Measurements from ENCODE around the gene ATP2B2. TPM values are rescaled to one million over a fixed set of nuclear protein-coding genes. Genes with fewer than 3 reads are reported as not detected.

Gene ATP2B2
- total RNA-seq, 1 donor from 2014 or later, result not detected

- H3K36me3 Mint-ChIP-seq, result no peaks in the 10 kb centered on the region
- H3K27ac Mint-ChIP-seq, result no peak overlapping the region
- H3K4me3 Mint-ChIP-seq, result no peak overlapping the region
- TF ChIP-seq CTCF (IDR thresholded peaks at IDR 0.05; ENCODE audit: unreplicated experiment), result no peak
- no peaks in the 10 kb centered on the region for H3K9me3 Mint-ChIP-seq
- H3K4me1 Mint-ChIP-seq, result no peaks in the 10 kb centered on the region
- peaks cover 7% of the 10 kb centered on the region for H3K27me3 Mint-ChIP-seq (ENCODE audit: low read depth)
- DNase-seq (ENCODE audit: low spot score in 2 of 2, unreplicated experiment in 2 of 2), result no peak
Observed at GRCh38 chr3:10401990-10402761, 103.2 kb downstream of the ATP2B2 start.

GRCh38 chr3:10400749-10401495 is 104.5 kb downstream of the ATP2B2 start:
- Mint-ChIP-seq H3K27ac (no peak overlapping the region), H3K27me3 (ENCODE audit: low read depth) (peaks cover 12% of the 10 kb centered on the region), H3K4me3 (no peak overlapping the region), H3K9me3 (no peaks in the 10 kb centered on the region), H3K36me3 (no peaks in the 10 kb centered on the region), H3K4me1 (no peaks in the 10 kb centered on the region)
- no peak for DNase-seq (ENCODE audit: low spot score in 2 of 2, unreplicated experiment in 2 of 2)
- no peak for TF ChIP-seq CTCF (IDR thresholded peaks at IDR 0.05; ENCODE audit: unreplicated experiment)

- Mint-ChIP-seq H3K4me3 (no peak overlapping the region), H3K27ac (no peak overlapping the region), H3K9me3 (no peaks in the 10 kb centered on the region)
Observed at GRCh38 chr3:10400050-10400748, 105.2 kb downstream of the ATP2B2 start.

GRCh38 chr3:10399634-10400033 is 105.8 kb downstream of the ATP2B2 start:
- no peaks in the 10 kb centered on the region for H3K4me1 Mint-ChIP-seq
- no peak overlapping the region for H3K27ac Mint-ChIP-seq
- no peaks in the 10 kb centered on the region for H3K9me3 Mint-ChIP-seq
- DNase-seq (ENCODE audit: low spot score in 2 of 2, unreplicated experiment in 2 of 2), result no peak
- H3K27me3 Mint-ChIP-seq (ENCODE audit: low read depth), result peaks cover 18% of the 10 kb centered on the region
- H3K36me3 Mint-ChIP-seq, result no peaks in the 10 kb centered on the region
- no peak overlapping the region for H3K4me3 Mint-ChIP-seq
- TF ChIP-seq CTCF (IDR thresholded peaks at IDR 0.05; ENCODE audit: unreplicated experiment), result no peak

More at GRCh38 chr3:10400050-10400748, 105.2 kb downstream of the ATP2B2 start:
- peaks cover 15% of the 10 kb centered on the region for H3K27me3 Mint-ChIP-seq (ENCODE audit: low read depth)
- TF ChIP-seq CTCF (IDR thresholded peaks at IDR 0.05; ENCODE audit: unreplicated experiment), result no peak
- no peaks in the 10 kb centered on the region for H3K36me3 Mint-ChIP-seq
- DNase-seq (ENCODE audit: low spot score in 2 of 2, unreplicated experiment in 2 of 2), result no peak
- H3K4me1 Mint-ChIP-seq, result no peaks in the 10 kb centered on the region

GRCh38 chr3:10398341-10398740 is 107.0 kb downstream of the ATP2B2 start:
- TF ChIP-seq CTCF (IDR thresholded peaks at IDR 0.05; ENCODE audit: unreplicated experiment), result no peak
- no peak for DNase-seq (ENCODE audit: low spot score in 2 of 2, unreplicated experiment in 2 of 2)
- H3K4me1 Mint-ChIP-seq, result no peaks in the 10 kb centered on the region
- H3K27ac Mint-ChIP-seq, result no peak overlapping the region
- H3K27me3 Mint-ChIP-seq (ENCODE audit: low read depth), result peaks cover 21% of the 10 kb centered on the region
- no peaks in the 10 kb centered on the region for H3K36me3 Mint-ChIP-seq
- H3K9me3 Mint-ChIP-seq, result no peaks in the 10 kb centered on the region
- no peak overlapping the region for H3K4me3 Mint-ChIP-seq
